ENCODE measurements around the gene FIGNL2. TPM values are rescaled to one million over a fixed set of nuclear protein-coding genes. Genes with fewer than 3 reads are reported as not detected.
A peak's percentile ranks its signal among the peaks of the same experiment; 100 is the strongest.

The FIGNL2 gene
- total and polyA plus RNA-seq, 2 experiments from 2014 or later: 1.1 to 5.2 TPM

DNA sequence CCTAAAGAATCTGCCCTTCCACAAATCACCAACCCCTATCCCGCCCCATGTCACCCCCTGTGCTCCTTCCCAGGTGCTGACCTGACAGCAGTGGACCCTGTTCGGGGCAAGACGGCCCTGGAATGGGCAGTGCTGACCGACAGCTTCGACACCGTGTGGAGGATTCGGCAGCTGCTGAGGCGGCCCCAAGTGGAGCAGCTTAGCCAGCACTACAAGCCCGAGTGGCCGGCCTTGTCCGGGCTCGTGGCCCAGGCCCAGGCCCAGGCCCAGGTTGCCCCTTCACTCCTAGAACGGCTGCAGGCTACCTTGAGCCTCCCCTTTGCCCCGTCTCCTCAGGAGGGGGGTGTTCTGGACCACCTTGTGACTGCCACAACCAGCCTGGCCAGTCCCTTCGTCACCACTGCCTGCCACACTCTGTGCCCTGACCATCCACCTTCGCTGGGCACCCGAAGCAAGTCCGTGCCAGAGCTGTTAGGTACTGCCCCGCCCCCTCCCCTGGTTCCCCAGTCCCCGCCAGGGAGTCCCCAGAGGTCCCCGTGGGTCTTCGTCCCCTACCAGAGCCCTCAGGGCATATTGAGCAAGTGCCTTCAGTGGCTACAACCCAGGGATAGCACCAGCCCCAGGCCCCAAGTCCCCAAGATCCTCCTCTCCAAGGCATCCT is 42.1 kb upstream of the FIGNL2 start:
- no peak overlapping the region for H3K27ac ChIP-seq (ENCODE audit: low read depth)
- no peaks in the 10 kb centered on the region for H4K20me1 ChIP-seq (replicated peaks; ENCODE audit: insufficient read depth)
- peaks cover 24% of the 10 kb centered on the region for H3K27me3 Mint-ChIP-seq (ENCODE audit: insufficient read depth, low read depth, poor library complexity)
- H3K4me2 ChIP-seq: no peak overlapping the region
- H3K4me1 Mint-ChIP-seq: peaks cover 21% of the 10 kb centered on the region; the same call in 2 of the 3 replicates
- peak overlapping the region; percentile 80; the same call in 1 of the 2 replicates for H2AFZ ChIP-seq
- H3F3A ChIP-seq (replicated peaks; ENCODE audit: low read depth): peaks cover 3% of the 10 kb centered on the region; the same call in 1 of the 2 replicates
- DNase-seq (ENCODE audit: low spot score) (no peak), ATAC-seq (no peak)
- H3K4me1 ChIP-seq (ENCODE audit: insufficient read depth): peaks cover 12% of the 10 kb centered on the region
- no peak overlapping the region for H3K27ac Mint-ChIP-seq
- H3K79me2 ChIP-seq (replicated peaks; ENCODE audit: insufficient read depth): no peaks in the 10 kb centered on the region
- no peak overlapping the region for H3K4me3 Mint-ChIP-seq
- no peaks in the 10 kb centered on the region for H3K36me3 ChIP-seq (ENCODE audit: insufficient read depth)
- H3K9me2 ChIP-seq (ENCODE audit: insufficient read depth): no peaks in the 10 kb centered on the region
- no peak overlapping the region for H3K4me3 ChIP-seq
- peaks cover 12% of the 10 kb centered on the region; the same call in 1 of the 2 replicates for H3K27me3 ChIP-seq (ENCODE audit: insufficient read depth)
- H3K9me3 Mint-ChIP-seq: no peaks in the 10 kb centered on the region
- TF ChIP-seq ZNF114 (CRISPR knock-in tag; IDR thresholded peaks at IDR 0.05) (no peak), POLR2AphosphoS5 (IDR thresholded peaks at IDR 0.05; ENCODE audit: low read depth) (no peak), STAT1 (IDR thresholded peaks at IDR 0.05; ENCODE audit: unreplicated experiment) (no peak), REST (IDR thresholded peaks at IDR 0.05; ENCODE audit: unreplicated experiment) (no peak), CTCF (conservative IDR thresholded peaks at IDR 0.05; ENCODE audit: low read depth in 2 of 2) (no peak), CREB1 (CRISPR knock-in tag; IDR thresholded peaks at IDR 0.05; ENCODE audit: low read depth) (no peak), EZH2 (IDR thresholded peaks at IDR 0.05; ENCODE audit: low read depth, unreplicated experiment) (no peak), ETS1 (IDR thresholded peaks at IDR 0.05) (no peak), NANOG (IDR thresholded peaks at IDR 0.05; ENCODE audit: borderline replicate concordance) (no peak), ZNF331 (CRISPR knock-in tag; IDR thresholded peaks at IDR 0.05; ENCODE audit: low read depth) (no peak), JUNB (IDR thresholded peaks at IDR 0.05; ENCODE audit: unreplicated experiment) (no peak), EZH2phosphoT487 (IDR thresholded peaks at IDR 0.05; ENCODE audit: unreplicated experiment) (no peak)
- TF ChIP-seq, protein P1, sequence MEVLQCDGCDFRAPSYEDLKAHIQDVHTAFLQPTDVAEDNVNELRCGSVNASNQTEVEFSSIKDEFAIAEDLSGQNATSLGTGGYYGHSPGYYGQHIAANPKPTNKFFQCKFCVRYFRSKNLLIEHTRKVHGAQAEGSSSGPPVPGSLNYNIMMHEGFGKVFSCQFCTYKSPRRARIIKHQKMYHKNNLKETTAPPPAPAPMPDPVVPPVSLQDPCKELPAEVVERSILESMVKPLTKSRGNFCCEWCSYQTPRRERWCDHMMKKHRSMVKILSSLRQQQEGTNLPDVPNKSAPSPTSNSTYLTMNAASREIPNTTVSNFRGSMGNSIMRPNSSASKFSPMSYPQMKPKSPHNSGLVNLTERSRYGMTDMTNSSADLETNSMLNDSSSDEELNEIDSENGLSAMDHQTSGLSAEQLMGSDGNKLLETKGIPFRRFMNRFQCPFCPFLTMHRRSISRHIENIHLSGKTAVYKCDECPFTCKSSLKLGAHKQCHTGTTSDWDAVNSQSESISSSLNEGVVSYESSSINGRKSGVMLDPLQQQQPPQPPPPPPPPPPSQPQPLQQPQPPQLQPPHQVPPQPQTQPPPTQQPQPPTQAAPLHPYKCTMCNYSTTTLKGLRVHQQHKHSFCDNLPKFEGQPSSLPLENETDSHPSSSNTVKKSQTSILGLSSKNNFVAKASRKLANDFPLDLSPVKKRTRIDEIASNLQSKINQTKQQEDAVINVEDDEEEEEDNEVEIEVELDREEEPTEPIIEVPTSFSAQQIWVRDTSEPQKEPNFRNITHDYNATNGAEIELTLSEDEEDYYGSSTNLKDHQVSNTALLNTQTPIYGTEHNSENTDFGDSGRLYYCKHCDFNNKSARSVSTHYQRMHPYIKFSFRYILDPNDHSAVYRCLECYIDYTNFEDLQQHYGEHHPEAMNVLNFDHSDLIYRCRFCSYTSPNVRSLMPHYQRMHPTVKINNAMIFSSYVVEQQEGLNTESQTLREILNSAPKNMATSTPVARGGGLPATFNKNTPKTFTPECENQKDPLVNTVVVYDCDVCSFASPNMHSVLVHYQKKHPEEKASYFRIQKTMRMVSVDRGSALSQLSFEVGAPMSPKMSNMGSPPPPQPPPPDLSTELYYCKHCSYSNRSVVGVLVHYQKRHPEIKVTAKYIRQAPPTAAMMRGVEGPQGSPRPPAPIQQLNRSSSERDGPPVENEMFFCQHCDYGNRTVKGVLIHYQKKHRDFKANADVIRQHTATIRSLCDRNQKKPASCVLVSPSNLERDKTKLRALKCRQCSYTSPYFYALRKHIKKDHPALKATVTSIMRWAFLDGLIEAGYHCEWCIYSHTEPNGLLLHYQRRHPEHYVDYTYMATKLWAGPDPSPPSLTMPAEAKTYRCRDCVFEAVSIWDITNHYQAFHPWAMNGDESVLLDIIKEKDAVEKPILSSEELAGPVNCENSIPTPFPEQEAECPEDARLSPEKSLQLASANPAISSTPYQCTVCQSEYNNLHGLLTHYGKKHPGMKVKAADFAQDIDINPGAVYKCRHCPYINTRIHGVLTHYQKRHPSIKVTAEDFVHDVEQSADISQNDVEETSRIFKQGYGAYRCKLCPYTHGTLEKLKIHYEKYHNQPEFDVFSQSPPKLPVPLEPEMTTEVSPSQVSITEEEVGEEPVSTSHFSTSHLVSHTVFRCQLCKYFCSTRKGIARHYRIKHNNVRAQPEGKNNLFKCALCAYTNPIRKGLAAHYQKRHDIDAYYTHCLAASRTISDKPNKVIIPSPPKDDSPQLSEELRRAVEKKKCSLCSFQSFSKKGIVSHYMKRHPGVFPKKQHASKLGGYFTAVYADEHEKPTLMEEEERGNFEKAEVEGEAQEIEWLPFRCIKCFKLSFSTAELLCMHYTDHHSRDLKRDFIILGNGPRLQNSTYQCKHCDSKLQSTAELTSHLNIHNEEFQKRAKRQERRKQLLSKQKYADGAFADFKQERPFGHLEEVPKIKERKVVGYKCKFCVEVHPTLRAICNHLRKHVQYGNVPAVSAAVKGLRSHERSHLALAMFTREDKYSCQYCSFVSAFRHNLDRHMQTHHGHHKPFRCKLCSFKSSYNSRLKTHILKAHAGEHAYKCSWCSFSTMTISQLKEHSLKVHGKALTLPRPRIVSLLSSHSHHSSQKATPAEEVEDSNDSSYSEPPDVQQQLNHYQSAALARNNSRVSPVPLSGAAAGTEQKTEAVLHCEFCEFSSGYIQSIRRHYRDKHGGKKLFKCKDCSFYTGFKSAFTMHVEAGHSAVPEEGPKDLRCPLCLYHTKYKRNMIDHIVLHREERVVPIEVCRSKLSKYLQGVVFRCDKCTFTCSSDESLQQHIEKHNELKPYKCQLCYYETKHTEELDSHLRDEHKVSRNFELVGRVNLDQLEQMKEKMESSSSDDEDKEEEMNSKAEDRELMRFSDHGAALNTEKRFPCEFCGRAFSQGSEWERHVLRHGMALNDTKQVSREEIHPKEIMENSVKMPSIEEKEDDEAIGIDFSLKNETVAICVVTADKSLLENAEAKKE (CRISPR knock-in tag; IDR thresholded peaks at IDR 0.05): no peak
- no peaks in the 10 kb centered on the region for H3K36me3 Mint-ChIP-seq (ENCODE audit: low read depth)
